ENCODE measurements around the gene ADAM15.

The ADAM15 gene

DNA sequence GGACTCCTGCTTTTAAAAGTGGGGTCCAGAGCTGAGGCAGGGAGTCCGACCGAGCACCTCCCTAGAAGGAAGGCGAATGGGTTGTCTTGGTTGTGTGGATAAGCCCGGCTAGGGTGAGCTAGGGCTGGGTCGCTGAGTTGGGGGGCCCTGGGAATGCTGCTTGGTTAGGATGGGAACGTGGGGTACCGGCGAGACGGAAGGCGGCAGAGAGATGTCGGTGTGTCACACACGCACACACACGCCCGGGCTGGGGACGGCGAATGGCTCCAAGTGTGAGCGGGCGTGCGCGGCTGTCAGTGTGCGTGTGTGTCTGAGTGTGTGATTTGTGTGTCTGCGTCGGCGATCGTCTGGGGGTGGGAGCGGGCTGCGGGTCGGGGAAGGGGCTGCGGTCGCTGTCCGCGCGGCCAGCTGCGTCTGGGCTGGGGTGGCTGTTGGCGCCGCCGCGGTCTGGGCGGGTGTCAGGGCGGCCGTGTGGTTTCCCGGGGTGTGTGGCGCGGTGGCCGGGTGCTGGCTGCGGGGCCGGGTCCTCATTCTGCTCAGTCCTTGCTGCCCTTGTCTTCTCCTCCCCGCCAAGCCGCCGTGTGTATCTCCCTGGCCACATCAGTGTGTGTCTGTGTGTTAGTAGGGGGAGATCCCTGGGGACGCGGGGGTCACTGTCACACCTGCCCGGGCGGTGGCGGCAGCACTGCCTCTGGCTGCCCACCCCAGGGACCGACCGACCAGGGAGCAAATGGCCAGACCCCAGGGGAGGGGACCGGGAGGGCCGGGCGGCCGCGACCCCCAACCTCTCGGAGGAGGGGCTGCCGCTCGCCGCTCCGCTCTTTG is 28.6 kb downstream of the ADAM15 start (continued):
- TF ChIP-seq ZFP37 (tag by site-specific recombination; IDR thresholded peaks at IDR 0.05) (no peak), ZNF692 (tag by site-specific recombination; IDR thresholded peaks at IDR 0.05) (0 out of 2 replicates have a peak, but pooled peaks have one; percentile 12), ZNF311 (tag by site-specific recombination; IDR thresholded peaks at IDR 0.05; ENCODE audit: borderline replicate concordance) (no peak), ZNF596 (tag by site-specific recombination; IDR thresholded peaks at IDR 0.05) (no peak), EGR2 (tag by site-specific recombination; IDR thresholded peaks at IDR 0.05; ENCODE audit: low read depth) (peak; percentile 92), SP3 (tag by site-specific recombination; IDR thresholded peaks at IDR 0.05) (peak; percentile 50), ZNF146 (tag by site-specific recombination; IDR thresholded peaks at IDR 0.05) (peak; percentile 28), ZNF664 (tag by site-specific recombination; IDR thresholded peaks at IDR 0.05) (no peak), SP7 (tag by site-specific recombination; IDR thresholded peaks at IDR 0.05) (peak; percentile 44; the same call in 1 of the 2 replicates), ZBTB17 (tag by site-specific recombination; IDR thresholded peaks at IDR 0.05) (peak; percentile 75; the same call in 1 of the 2 replicates), ZNF335 (tag by site-specific recombination; conservative IDR thresholded peaks at IDR 0.05) (peak; percentile 71; the same call in 1 of the 2 replicates), ZNF585B (tag by site-specific recombination; IDR thresholded peaks at IDR 0.05) (no peak), GLIS2 (tag by site-specific recombination; IDR thresholded peaks at IDR 0.05) (peak; percentile 97), ZNF18 (tag by site-specific recombination; IDR thresholded peaks at IDR 0.05) (peak; percentile 80; the same call in 1 of the 2 replicates), ZIC2 (tag by site-specific recombination; IDR thresholded peaks at IDR 0.05) (peak; percentile 75), ZBTB20 (tag by site-specific recombination; IDR thresholded peaks at IDR 0.05) (peak; percentile 98), ZNF433 (tag by site-specific recombination; IDR thresholded peaks at IDR 0.05; ENCODE audit: low read depth) (no peak), KLF9 (tag by site-specific recombination; IDR thresholded peaks at IDR 0.05; ENCODE audit: low read depth) (peak; percentile 22; the same call in 1 of the 2 replicates), KLF16 (tag by site-specific recombination; IDR thresholded peaks at IDR 0.05) (0 out of 2 replicates have a peak, but pooled peaks have one; percentile 26), ZSCAN16 (tag by site-specific recombination; IDR thresholded peaks at IDR 0.05) (no peak; the same call in 1 of the 2 replicates), ZNF423 (tag by site-specific recombination; IDR thresholded peaks at IDR 0.05) (peak; percentile 94), ZNF501 (tag by site-specific recombination; IDR thresholded peaks at IDR 0.05) (peak; percentile 29; the same call in 1 of the 2 replicates)
- TF ChIP-seq, protein P1, sequence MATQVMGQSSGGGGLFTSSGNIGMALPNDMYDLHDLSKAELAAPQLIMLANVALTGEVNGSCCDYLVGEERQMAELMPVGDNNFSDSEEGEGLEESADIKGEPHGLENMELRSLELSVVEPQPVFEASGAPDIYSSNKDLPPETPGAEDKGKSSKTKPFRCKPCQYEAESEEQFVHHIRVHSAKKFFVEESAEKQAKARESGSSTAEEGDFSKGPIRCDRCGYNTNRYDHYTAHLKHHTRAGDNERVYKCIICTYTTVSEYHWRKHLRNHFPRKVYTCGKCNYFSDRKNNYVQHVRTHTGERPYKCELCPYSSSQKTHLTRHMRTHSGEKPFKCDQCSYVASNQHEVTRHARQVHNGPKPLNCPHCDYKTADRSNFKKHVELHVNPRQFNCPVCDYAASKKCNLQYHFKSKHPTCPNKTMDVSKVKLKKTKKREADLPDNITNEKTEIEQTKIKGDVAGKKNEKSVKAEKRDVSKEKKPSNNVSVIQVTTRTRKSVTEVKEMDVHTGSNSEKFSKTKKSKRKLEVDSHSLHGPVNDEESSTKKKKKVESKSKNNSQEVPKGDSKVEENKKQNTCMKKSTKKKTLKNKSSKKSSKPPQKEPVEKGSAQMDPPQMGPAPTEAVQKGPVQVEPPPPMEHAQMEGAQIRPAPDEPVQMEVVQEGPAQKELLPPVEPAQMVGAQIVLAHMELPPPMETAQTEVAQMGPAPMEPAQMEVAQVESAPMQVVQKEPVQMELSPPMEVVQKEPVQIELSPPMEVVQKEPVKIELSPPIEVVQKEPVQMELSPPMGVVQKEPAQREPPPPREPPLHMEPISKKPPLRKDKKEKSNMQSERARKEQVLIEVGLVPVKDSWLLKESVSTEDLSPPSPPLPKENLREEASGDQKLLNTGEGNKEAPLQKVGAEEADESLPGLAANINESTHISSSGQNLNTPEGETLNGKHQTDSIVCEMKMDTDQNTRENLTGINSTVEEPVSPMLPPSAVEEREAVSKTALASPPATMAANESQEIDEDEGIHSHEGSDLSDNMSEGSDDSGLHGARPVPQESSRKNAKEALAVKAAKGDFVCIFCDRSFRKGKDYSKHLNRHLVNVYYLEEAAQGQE (tag by site-specific recombination; IDR thresholded peaks at IDR 0.05): peak; percentile 82
- TF ChIP-seq, protein P2, sequence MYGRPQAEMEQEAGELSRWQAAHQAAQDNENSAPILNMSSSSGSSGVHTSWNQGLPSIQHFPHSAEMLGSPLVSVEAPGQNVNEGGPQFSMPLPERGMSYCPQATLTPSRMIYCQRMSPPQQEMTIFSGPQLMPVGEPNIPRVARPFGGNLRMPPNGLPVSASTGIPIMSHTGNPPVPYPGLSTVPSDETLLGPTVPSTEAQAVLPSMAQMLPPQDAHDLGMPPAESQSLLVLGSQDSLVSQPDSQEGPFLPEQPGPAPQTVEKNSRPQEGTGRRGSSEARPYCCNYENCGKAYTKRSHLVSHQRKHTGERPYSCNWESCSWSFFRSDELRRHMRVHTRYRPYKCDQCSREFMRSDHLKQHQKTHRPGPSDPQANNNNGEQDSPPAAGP (tag by site-specific recombination; IDR thresholded peaks at IDR 0.05): peak; percentile 39; the same call in 1 of the 2 replicates
- TF ChIP-seq, protein P3, sequence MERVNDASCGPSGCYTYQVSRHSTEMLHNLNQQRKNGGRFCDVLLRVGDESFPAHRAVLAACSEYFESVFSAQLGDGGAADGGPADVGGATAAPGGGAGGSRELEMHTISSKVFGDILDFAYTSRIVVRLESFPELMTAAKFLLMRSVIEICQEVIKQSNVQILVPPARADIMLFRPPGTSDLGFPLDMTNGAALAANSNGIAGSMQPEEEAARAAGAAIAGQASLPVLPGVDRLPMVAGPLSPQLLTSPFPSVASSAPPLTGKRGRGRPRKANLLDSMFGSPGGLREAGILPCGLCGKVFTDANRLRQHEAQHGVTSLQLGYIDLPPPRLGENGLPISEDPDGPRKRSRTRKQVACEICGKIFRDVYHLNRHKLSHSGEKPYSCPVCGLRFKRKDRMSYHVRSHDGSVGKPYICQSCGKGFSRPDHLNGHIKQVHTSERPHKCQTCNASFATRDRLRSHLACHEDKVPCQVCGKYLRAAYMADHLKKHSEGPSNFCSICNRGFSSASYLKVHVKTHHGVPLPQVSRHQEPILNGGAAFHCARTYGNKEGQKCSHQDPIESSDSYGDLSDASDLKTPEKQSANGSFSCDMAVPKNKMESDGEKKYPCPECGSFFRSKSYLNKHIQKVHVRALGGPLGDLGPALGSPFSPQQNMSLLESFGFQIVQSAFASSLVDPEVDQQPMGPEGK (tag by site-specific recombination; IDR thresholded peaks at IDR 0.05): peak; percentile 48
- TF ChIP-seq, protein P4, sequence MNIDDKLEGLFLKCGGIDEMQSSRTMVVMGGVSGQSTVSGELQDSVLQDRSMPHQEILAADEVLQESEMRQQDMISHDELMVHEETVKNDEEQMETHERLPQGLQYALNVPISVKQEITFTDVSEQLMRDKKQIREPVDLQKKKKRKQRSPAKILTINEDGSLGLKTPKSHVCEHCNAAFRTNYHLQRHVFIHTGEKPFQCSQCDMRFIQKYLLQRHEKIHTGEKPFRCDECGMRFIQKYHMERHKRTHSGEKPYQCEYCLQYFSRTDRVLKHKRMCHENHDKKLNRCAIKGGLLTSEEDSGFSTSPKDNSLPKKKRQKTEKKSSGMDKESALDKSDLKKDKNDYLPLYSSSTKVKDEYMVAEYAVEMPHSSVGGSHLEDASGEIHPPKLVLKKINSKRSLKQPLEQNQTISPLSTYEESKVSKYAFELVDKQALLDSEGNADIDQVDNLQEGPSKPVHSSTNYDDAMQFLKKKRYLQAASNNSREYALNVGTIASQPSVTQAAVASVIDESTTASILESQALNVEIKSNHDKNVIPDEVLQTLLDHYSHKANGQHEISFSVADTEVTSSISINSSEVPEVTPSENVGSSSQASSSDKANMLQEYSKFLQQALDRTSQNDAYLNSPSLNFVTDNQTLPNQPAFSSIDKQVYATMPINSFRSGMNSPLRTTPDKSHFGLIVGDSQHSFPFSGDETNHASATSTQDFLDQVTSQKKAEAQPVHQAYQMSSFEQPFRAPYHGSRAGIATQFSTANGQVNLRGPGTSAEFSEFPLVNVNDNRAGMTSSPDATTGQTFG (tag by site-specific recombination; IDR thresholded peaks at IDR 0.05; ENCODE audit: borderline replicate concordance): no peak

All from HEK293 (cell line).